ENCODE measurements around the gene RAD51B. TPM values are rescaled to one million over a fixed set of nuclear protein-coding genes. Genes with fewer than 3 reads are reported as not detected.
A peak's percentile ranks its signal among the peaks of the same experiment; 100 is the strongest.

The RAD51B gene
- total and polyA plus RNA-seq, 2 of the 13 experiments (the other 11 are each of a cell fraction or from before 2014, with no cell fraction given) = 7.0 to 9.5 TPM

DNA sequence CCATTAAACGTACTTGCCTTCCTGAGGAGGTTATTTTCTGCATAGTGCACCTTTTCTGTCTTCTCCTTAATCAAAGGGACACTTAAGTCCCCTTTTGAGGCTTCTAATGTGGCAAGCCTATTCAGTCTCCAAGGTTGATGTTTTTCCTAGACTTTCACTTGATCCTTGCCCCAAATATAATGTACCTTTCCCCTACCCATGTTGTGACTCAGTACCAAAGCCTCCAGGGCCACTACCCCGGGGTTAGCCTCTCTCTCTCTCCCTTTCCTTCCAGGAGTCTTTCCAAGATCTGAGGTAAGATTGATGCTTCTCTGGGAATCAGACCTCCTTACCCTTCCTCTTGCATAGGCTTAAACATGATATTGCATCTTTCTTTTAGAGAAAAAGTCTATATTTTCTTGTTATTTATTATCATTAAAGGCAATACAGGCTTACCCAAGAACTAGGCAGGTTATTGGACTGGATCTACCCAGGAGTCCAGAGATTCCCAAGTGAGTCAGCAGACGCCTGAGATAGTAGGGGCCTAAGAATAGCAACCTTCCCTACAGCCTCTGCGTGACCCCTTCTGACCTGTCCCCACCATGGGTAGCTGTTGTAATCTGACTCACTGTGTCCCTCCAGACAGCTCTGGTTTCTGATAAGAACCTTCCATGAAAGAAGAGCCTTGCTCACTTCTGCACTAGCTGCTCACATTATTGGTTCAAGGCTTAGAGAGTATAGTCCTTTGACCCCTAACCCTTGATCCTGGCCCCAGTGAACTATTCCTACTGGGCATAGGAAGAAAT is 800.4 kb downstream of the RAD51B start (continued):
- TF ChIP-seq, protein P1, sequence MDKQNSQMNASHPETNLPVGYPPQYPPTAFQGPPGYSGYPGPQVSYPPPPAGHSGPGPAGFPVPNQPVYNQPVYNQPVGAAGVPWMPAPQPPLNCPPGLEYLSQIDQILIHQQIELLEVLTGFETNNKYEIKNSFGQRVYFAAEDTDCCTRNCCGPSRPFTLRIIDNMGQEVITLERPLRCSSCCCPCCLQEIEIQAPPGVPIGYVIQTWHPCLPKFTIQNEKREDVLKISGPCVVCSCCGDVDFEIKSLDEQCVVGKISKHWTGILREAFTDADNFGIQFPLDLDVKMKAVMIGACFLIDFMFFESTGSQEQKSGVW (CRISPR knock-in tag; IDR thresholded peaks at IDR 0.05; ENCODE audit: borderline replicate concordance) = no peak
- TF ChIP-seq, protein P2, sequence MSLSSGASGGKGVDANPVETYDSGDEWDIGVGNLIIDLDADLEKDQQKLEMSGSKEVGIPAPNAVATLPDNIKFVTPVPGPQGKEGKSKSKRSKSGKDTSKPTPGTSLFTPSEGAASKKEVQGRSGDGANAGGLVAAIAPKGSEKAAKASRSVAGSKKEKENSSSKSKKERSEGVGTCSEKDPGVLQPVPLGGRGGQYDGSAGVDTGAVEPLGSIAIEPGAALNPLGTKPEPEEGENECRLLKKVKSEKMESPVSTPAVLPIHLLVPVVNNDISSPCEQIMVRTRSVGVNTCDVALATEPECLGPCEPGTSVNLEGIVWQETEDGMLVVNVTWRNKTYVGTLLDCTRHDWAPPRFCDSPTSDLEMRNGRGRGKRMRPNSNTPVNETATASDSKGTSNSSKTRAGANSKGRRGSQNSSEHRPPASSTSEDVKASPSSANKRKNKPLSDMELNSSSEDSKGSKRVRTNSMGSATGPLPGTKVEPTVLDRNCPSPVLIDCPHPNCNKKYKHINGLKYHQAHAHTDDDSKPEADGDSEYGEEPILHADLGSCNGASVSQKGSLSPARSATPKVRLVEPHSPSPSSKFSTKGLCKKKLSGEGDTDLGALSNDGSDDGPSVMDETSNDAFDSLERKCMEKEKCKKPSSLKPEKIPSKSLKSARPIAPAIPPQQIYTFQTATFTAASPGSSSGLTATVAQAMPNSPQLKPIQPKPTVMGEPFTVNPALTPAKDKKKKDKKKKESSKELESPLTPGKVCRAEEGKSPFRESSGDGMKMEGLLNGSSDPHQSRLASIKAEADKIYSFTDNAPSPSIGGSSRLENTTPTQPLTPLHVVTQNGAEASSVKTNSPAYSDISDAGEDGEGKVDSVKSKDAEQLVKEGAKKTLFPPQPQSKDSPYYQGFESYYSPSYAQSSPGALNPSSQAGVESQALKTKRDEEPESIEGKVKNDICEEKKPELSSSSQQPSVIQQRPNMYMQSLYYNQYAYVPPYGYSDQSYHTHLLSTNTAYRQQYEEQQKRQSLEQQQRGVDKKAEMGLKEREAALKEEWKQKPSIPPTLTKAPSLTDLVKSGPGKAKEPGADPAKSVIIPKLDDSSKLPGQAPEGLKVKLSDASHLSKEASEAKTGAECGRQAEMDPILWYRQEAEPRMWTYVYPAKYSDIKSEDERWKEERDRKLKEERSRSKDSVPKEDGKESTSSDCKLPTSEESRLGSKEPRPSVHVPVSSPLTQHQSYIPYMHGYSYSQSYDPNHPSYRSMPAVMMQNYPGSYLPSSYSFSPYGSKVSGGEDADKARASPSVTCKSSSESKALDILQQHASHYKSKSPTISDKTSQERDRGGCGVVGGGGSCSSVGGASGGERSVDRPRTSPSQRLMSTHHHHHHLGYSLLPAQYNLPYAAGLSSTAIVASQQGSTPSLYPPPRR (CRISPR knock-in tag; IDR thresholded peaks at IDR 0.05; ENCODE audit: borderline replicate concordance) = no peak
- TF ChIP-seq ZNF430 (CRISPR knock-in tag; IDR thresholded peaks at IDR 0.05) (no peak), FOXO1 (CRISPR knock-in tag; IDR thresholded peaks at IDR 0.05) (no peak; the same call in 1 of the 2 replicates), ZEB1 (IDR thresholded peaks at IDR 0.05; ENCODE audit: insufficient replicate concordance, low read depth) (no peak), CREM (IDR thresholded peaks at IDR 0.05) (no peak), CREM (CRISPR knock-in tag; IDR thresholded peaks at IDR 0.05) (no peak), SRSF1 (optimal IDR thresholded peaks at IDR 0.05; ENCODE audit: low read depth, low read length) (no peak), ZNF564 (CRISPR knock-in tag; IDR thresholded peaks at IDR 0.05) (no peak), ZNF12 (CRISPR knock-in tag; IDR thresholded peaks at IDR 0.05) (no peak), MED13 (CRISPR knock-in tag; IDR thresholded peaks at IDR 0.05) (no peak), NR3C1 (CRISPR knock-in tag; IDR thresholded peaks at IDR 0.05) (no peak), ZNF709 (CRISPR knock-in tag; IDR thresholded peaks at IDR 0.05) (no peak), SNRNP70 (IDR thresholded peaks at IDR 0.05; ENCODE audit: low read depth, low read length) (no peak), ZSCAN20 (CRISPR knock-in tag; IDR thresholded peaks at IDR 0.05; ENCODE audit: borderline replicate concordance) (no peak), HOXA9 (CRISPR knock-in tag; IDR thresholded peaks at IDR 0.05; ENCODE audit: borderline replicate concordance) (no peak), ARNTL (CRISPR knock-in tag; IDR thresholded peaks at IDR 0.05) (no peak), ZNF10 (CRISPR knock-in tag; IDR thresholded peaks at IDR 0.05; ENCODE audit: borderline replicate concordance, low read depth) (no peak), SOX6 (IDR thresholded peaks at IDR 0.05) (no peak), SOX6 (CRISPR knock-in tag; IDR thresholded peaks at IDR 0.05) (0 out of 2 replicates have a peak, but pooled peaks have one; percentile 18), MED1 (CRISPR knock-in tag; IDR thresholded peaks at IDR 0.05) (0 out of 2 replicates have a peak, but pooled peaks have one; percentile 42)
- TF ChIP-seq, protein P3, sequence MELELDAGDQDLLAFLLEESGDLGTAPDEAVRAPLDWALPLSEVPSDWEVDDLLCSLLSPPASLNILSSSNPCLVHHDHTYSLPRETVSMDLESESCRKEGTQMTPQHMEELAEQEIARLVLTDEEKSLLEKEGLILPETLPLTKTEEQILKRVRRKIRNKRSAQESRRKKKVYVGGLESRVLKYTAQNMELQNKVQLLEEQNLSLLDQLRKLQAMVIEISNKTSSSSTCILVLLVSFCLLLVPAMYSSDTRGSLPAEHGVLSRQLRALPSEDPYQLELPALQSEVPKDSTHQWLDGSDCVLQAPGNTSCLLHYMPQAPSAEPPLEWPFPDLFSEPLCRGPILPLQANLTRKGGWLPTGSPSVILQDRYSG (CRISPR knock-in tag; IDR thresholded peaks at IDR 0.05) = no peak
- TF ChIP-seq, protein P4, sequence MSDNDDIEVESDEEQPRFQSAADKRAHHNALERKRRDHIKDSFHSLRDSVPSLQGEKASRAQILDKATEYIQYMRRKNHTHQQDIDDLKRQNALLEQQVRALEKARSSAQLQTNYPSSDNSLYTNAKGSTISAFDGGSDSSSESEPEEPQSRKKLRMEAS (IDR thresholded peaks at IDR 0.05) = no peak

All from HepG2 (cell line).